ENCODE measurements around the gene PARG.

The PARG gene

GRCh38 chr10:49769692-49770091, 172.1 kb downstream of the PARG start:
- no peaks in the 10 kb centered on the region for H3K36me3 ChIP-seq (ENCODE audit: low read depth)
- ATAC-seq (ENCODE audit: low read depth) (no peak), DNase-seq (ENCODE audit: low spot score) (no peak)
- no peaks in the 10 kb centered on the region for H3K9me3 ChIP-seq (ENCODE audit: severe bottlenecking)
- H3K27ac ChIP-seq (ENCODE audit: poor library complexity, severe bottlenecking), result no peak overlapping the region
- H3K27me3 ChIP-seq (ENCODE audit: insufficient read depth, poor library complexity, severe bottlenecking), result peaks cover 60% of the 10 kb centered on the region
- no peak overlapping the region for H3K4me3 ChIP-seq (ENCODE audit: severe bottlenecking)
- H3K4me1 ChIP-seq (ENCODE audit: insufficient read depth, poor library complexity, severe bottlenecking), result no peaks in the 10 kb centered on the region
- TF ChIP-seq CTCF (IDR thresholded peaks at IDR 0.05; ENCODE audit: poor library complexity, severe bottlenecking), result no peak

GRCh38 chr10:49768731-49769130, 173.1 kb downstream of the PARG start:
- no peak for TF ChIP-seq CTCF (IDR thresholded peaks at IDR 0.05; ENCODE audit: poor library complexity, severe bottlenecking)
- H3K27ac ChIP-seq (ENCODE audit: poor library complexity, severe bottlenecking), result no peak overlapping the region
- no peaks in the 10 kb centered on the region for H3K9me3 ChIP-seq (ENCODE audit: severe bottlenecking)
- no peaks in the 10 kb centered on the region for H3K36me3 ChIP-seq (ENCODE audit: low read depth)
- no peaks in the 10 kb centered on the region for H3K4me1 ChIP-seq (ENCODE audit: insufficient read depth, poor library complexity, severe bottlenecking)
- peaks cover 60% of the 10 kb centered on the region for H3K27me3 ChIP-seq (ENCODE audit: insufficient read depth, poor library complexity, severe bottlenecking)
- no peak overlapping the region for H3K4me3 ChIP-seq (ENCODE audit: severe bottlenecking)
- DNase-seq (ENCODE audit: low spot score) (no peak), ATAC-seq (ENCODE audit: low read depth) (no peak)

GRCh38 chr10:49768329-49768728, 173.5 kb downstream of the PARG start:
- H3K27me3 ChIP-seq (ENCODE audit: insufficient read depth, poor library complexity, severe bottlenecking), result peaks cover 57% of the 10 kb centered on the region
- H3K9me3 ChIP-seq (ENCODE audit: severe bottlenecking), result no peaks in the 10 kb centered on the region
- no peaks in the 10 kb centered on the region for H3K4me1 ChIP-seq (ENCODE audit: insufficient read depth, poor library complexity, severe bottlenecking)
- H3K4me3 ChIP-seq (ENCODE audit: severe bottlenecking), result no peak overlapping the region
- H3K36me3 ChIP-seq (ENCODE audit: low read depth), result no peaks in the 10 kb centered on the region
- ATAC-seq (ENCODE audit: low read depth) (no peak), DNase-seq (ENCODE audit: low spot score) (no peak)
- no peak for TF ChIP-seq CTCF (IDR thresholded peaks at IDR 0.05; ENCODE audit: poor library complexity, severe bottlenecking)
- no peak overlapping the region for H3K27ac ChIP-seq (ENCODE audit: poor library complexity, severe bottlenecking)
